ENCODE results near the gene ATP2C1.

Gene ATP2C1

DNA sequence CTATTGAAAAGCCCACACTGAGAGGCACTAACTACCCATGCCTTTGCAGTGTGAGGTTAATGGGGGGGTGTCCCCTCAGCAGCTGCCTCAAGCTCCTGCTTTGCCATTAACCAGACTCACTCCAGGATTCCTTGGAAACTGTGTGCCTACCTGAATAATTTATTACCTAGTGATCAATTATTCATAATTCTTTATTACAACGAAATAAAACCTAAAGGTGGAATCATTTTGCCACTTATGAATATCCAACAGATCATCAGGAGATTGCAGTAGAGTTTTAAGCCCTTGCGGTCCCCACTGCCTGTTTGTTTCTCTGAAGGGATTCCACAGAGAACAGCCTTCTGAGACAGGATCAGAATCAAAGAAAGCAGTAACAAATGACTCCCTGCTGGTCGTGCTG lies 156.1 kb downstream of the ATP2C1 start:
- no peak for DNase-seq

DNA sequence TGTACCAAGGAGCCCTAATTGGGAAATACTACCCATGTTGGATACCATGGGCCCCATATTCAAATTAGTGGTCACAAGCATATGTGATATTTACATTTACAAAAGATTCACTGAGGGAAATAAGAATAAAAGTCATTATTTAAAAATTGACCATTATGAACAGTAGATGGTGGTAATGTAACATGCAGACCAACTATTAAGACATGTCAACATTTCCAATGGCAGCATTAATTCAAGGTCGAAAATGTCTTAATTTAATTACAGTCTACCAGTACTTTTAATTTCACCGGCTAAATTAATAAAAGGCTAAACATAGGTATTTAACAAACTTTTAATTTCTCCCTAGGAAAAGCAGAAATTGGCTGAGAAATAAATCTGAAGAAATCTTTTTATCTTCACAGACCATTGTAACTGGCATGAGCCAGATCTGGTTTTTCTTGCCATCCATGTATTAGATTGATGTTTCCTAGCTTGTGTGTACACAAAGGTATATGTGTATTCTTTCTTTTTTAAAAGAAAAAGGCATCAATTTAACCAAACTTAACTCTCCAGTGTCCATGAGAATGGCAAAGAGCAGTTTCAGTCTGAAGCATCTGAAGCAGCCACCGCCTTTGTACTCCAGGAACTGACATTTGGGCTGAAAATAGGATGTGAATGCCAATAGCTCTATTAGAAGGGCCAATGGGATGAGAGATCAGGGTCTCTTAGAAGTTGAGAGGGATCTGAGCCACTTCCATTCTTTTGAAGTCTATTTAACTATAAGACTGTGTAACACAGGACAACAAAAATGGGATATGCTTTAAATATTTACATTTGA lies 159.4 kb downstream of the ATP2C1 start:
- DNase-seq = peak; percentile 5 to 39

Measured in Kasumi-1 (cell line).